Loucy (cell line): ENCODE data around the gene ZC3H18.

Experiments
- H2AFZ ChIP-seq: fragments of 200-600 bp; sonication (generic); 2 replicates; pipeline ENCODE4 v1.6.0; 2016; ENCODE audit warnings: antibody characterized with exemption, mild to moderate bottlenecking, low read length, moderate library complexity
- H3F3A ChIP-seq: fragments of 200-600 bp; 2 replicates; pipeline ENCODE4 v1.6.0; 2016; ENCODE audit warnings: antibody characterized with exemption, low read depth, mild to moderate bottlenecking
- H3K27me3 ChIP-seq: fragments of 200-600 bp; sonication (generic); 2 replicates; pipeline ENCODE4 v1.6.1; 2014; ENCODE audit warnings: low read length, mild to moderate bottlenecking; ENCODE audit not compliant: insufficient read depth, poor library complexity, severe bottlenecking
- H3K36me3 ChIP-seq: fragments of 200-600 bp; sonication (generic); 2 replicates; pipeline ENCODE4 v1.6.1; 2016; ENCODE audit warnings: low read length; ENCODE audit not compliant: insufficient read depth
- H3K4me1 ChIP-seq: fragments of 200-600 bp; sonication (generic); 2 replicates; pipeline ENCODE4 v1.5.1; 2014; ENCODE audit warnings: low read length, mild to moderate bottlenecking; ENCODE audit not compliant: insufficient read depth, poor library complexity, severe bottlenecking
- H3K4me2 ChIP-seq: fragments of 200-600 bp; sonication (generic); 2 replicates; pipeline ENCODE4 v1.6.0; 2014; ENCODE audit warnings: antibody characterized with exemption, low read length, low read depth, mild to moderate bottlenecking; ENCODE audit not compliant: poor library complexity, severe bottlenecking
- H3K4me3 ChIP-seq: fragments of 200-600 bp; sonication (generic); 2 replicates; pipeline ENCODE4 v1.5.1; 2014; ENCODE audit warnings: low read length, mild to moderate bottlenecking, mixed read lengths; ENCODE audit not compliant: poor library complexity, severe bottlenecking
- H3K79me2 ChIP-seq: fragments of 200-600 bp; sonication (generic); 2 replicates; pipeline ENCODE4 v1.6.1; 2014; ENCODE audit warnings: low read length; ENCODE audit not compliant: insufficient read depth
- H3K9ac ChIP-seq: fragments of 200-600 bp; sonication (generic); 2 replicates; pipeline ENCODE4 v1.6.0; 2014; ENCODE audit warnings: mild to moderate bottlenecking, low read depth, low read length, moderate library complexity; ENCODE audit not compliant: poor library complexity, severe bottlenecking
- H3K9me2 ChIP-seq: fragments of 200-600 bp; sonication (generic); replicated peaks from 2 replicates; pipeline ENCODE4 v1.6.1; 2016; ENCODE audit warnings: low read depth, low read length, mixed read lengths
- H3K9me3 ChIP-seq: fragments of 200-600 bp; sonication (generic); 2 replicates; pipeline ENCODE4 v1.6.1; 2014; ENCODE audit warnings: mild to moderate bottlenecking, antibody characterized with exemption, low read length, low read depth; ENCODE audit not compliant: insufficient read depth
- H4K20me1 ChIP-seq: fragments of 200-600 bp; sonication (generic); 2 replicates; pipeline ENCODE4 v1.6.0; 2014; ENCODE audit warnings: antibody characterized with exemption, low read length, mild to moderate bottlenecking; ENCODE audit not compliant: insufficient read depth, poor library complexity, severe bottlenecking
- EZH2phosphoT487 ChIP-seq: fragments of 200-600 bp; IDR thresholded peaks from 2 replicates; pipeline ENCODE4 v1.6.1; 2018; ENCODE audit warnings: antibody characterized with exemption, mild to moderate bottlenecking, moderate library complexity, borderline replicate concordance
- TF ChIP-seq, protein P1 (sequence below): fragments of 200-600 bp; sonication (generic); conservative IDR thresholded peaks from 2 replicates; pipeline ENCODE4 v1.5.1; 2014; ENCODE audit warnings: mild to moderate bottlenecking, antibody characterized with exemption, low read length

ZC3H18 gene

GRCh38 chr16:88630941-88631340 is 60.7 kb downstream of the ZC3H18 start:
- Histone ChIP-seq H3K9ac (no peak overlapping the region), H3K4me3 (no peak overlapping the region), H4K20me1 (no peaks in the 10 kb centered on the region), H3K36me3 (peaks cover 9% of the 10 kb centered on the region; the same call in 1 of the 2 replicates), H3K4me2 (no peak overlapping the region), H3K4me1 (no peaks in the 10 kb centered on the region), H3K9me3 (no peaks in the 10 kb centered on the region), H3K27me3 (no peaks in the 10 kb centered on the region), H3K79me2 (no peaks in the 10 kb centered on the region), H3F3A (no peaks in the 10 kb centered on the region), H3K9me2 (no peaks in the 10 kb centered on the region), H2AFZ (no peak overlapping the region)
- TF ChIP-seq, protein P1, sequence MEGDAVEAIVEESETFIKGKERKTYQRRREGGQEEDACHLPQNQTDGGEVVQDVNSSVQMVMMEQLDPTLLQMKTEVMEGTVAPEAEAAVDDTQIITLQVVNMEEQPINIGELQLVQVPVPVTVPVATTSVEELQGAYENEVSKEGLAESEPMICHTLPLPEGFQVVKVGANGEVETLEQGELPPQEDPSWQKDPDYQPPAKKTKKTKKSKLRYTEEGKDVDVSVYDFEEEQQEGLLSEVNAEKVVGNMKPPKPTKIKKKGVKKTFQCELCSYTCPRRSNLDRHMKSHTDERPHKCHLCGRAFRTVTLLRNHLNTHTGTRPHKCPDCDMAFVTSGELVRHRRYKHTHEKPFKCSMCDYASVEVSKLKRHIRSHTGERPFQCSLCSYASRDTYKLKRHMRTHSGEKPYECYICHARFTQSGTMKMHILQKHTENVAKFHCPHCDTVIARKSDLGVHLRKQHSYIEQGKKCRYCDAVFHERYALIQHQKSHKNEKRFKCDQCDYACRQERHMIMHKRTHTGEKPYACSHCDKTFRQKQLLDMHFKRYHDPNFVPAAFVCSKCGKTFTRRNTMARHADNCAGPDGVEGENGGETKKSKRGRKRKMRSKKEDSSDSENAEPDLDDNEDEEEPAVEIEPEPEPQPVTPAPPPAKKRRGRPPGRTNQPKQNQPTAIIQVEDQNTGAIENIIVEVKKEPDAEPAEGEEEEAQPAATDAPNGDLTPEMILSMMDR = no peak
- TF ChIP-seq EZH2phosphoT487 = no peak

GRCh38 chr16:88631384-88631783 is 61.2 kb downstream of the ZC3H18 start:
- Histone ChIP-seq H3K9me3 (no peaks in the 10 kb centered on the region), H3K79me2 (no peaks in the 10 kb centered on the region), H3K27me3 (no peaks in the 10 kb centered on the region), H3K9me2 (no peaks in the 10 kb centered on the region), H3K4me1 (no peaks in the 10 kb centered on the region), H3K4me3 (no peak overlapping the region), H4K20me1 (no peaks in the 10 kb centered on the region), H3K36me3 (peaks cover 9% of the 10 kb centered on the region; the same call in 1 of the 2 replicates), H3K9ac (no peak overlapping the region), H2AFZ (no peak overlapping the region), H3K4me2 (no peak overlapping the region), H3F3A (no peaks in the 10 kb centered on the region)
- TF ChIP-seq EZH2phosphoT487 = no peak
- TF ChIP-seq, protein P1 = no peak

GRCh38 chr16:88631920-88632586 is 61.9 kb downstream of the ZC3H18 start:
- Histone ChIP-seq H3K36me3 (peaks cover 9% of the 10 kb centered on the region; the same call in 1 of the 2 replicates), H3K27me3 (no peaks in the 10 kb centered on the region), H3K79me2 (no peaks in the 10 kb centered on the region), H3K4me2 (no peak overlapping the region), H2AFZ (no peak overlapping the region), H3K9ac (no peak overlapping the region), H3K4me1 (no peaks in the 10 kb centered on the region), H3K9me2 (no peaks in the 10 kb centered on the region), H3F3A (no peaks in the 10 kb centered on the region), H4K20me1 (no peaks in the 10 kb centered on the region), H3K9me3 (no peaks in the 10 kb centered on the region), H3K4me3 (no peak overlapping the region)
- no peak for TF ChIP-seq EZH2phosphoT487
- TF ChIP-seq, protein P1 = no peak
